GDM1 (cell line): ENCODE data around the gene WDR43.

Experiments
- DNase-seq: peaks from one replicate; lab custom pipeline; 2025; lab: John Stamatoyannopoulos, UW

The WDR43 gene

GRCh38 chr2:28993206-28993960, 98.9 kb downstream of the WDR43 start:
- no peak for DNase-seq

GRCh38 chr2:28994074-28994473, 99.6 kb downstream of the WDR43 start:
- no peak for DNase-seq

- no peak for DNase-seq
These were observed 100.2 kb downstream of the WDR43 start for GRCh38 chr2:28994679-28995078.

- DNase-seq = no peak
These were observed 101.6 kb downstream of the WDR43 start for GRCh38 chr2:28995765-28996750.

- no peak for DNase-seq
These were observed 102.9 kb downstream of the WDR43 start for GRCh38 chr2:28997237-28997846.
